HG03175 (cell line): ENCODE results near the gene KANK3.
"Not testable (repeated sequence)": the region's sequence is repeated elsewhere in the genome, so short reads cannot be mapped to it uniquely, and the experiment has no call there.

Experiments used
- ATAC-seq: cut with Tn5 transposase; IDR thresholded peaks from one replicate; pipeline ENCODE4 v1.9.1; 2021; ENCODE audit warnings: mild to moderate bottlenecking, moderate library complexity; ENCODE audit not compliant: unreplicated experiment

The KANK3 gene

GRCh38 chr19:8320564-8321066 is 22.4 kb downstream of the KANK3 start:
- ATAC-seq: no peak

GRCh38 chr19:8319807-8320520 is 23.1 kb downstream of the KANK3 start:
- ATAC-seq: no peak

- not testable (repeated sequence) for ATAC-seq
These were observed 24.2 kb downstream of the KANK3 start for GRCh38 chr19:8318835-8319234.

GRCh38 chr19:8316351-8317125 is 26.5 kb downstream of the KANK3 start:
- no peak for ATAC-seq

- not testable (repeated sequence) for ATAC-seq
These were observed 28.0 kb downstream of the KANK3 start for GRCh38 chr19:8314981-8315640.

- no peak for ATAC-seq
These were observed 31.4 kb downstream of the KANK3 start for GRCh38 chr19:8311461-8312260.

- ATAC-seq: no peak
These were observed 32.6 kb downstream of the KANK3 start for GRCh38 chr19:8310342-8311055.

- no peak for ATAC-seq
These were observed 34.2 kb downstream of the KANK3 start for GRCh38 chr19:8308891-8309291.

GRCh38 chr19:8307965-8308866 is 34.8 kb downstream of the KANK3 start, which contains the start of gene CD320:
TSS of gene CD320 (minus strand) at chr19:8308358. CDS start at chr19:8308290, 68 bp downstream.
- peak; percentile 87 for ATAC-seq

GRCh38 chr19:8307400-8307964 is 35.6 kb downstream of the KANK3 start:
- ATAC-seq: no peak

GRCh38 chr19:8306235-8307054 is 36.6 kb downstream of the KANK3 start:
- ATAC-seq: no peak

GRCh38 chr19:8305798-8306197 is 37.3 kb downstream of the KANK3 start:
- ATAC-seq: no peak

- no peak for ATAC-seq
These were observed 38.0 kb downstream of the KANK3 start for GRCh38 chr19:8304841-8305621.

- no peak for ATAC-seq
These were observed 40.3 kb downstream of the KANK3 start for GRCh38 chr19:8302734-8303133.

GRCh38 chr19:8302357-8302691 is 40.7 kb downstream of the KANK3 start:
- no peak for ATAC-seq

- not testable (repeated sequence) for ATAC-seq
These were observed 51.7 kb downstream of the KANK3 start for GRCh38 chr19:8291337-8291736.

GRCh38 chr19:8276508-8276907 is 66.6 kb downstream of the KANK3 start:
- not testable (repeated sequence) for ATAC-seq
